Endodermal cell (in vitro differentiated cells): ENCODE measurements around the gene MAZ. TPM values are rescaled to one million over a fixed set of nuclear protein-coding genes. Genes with fewer than 3 reads are reported as not detected.
"Not testable (repeated sequence)": the region's sequence is repeated elsewhere in the genome, so short reads cannot be mapped to it uniquely, and the experiment has no call there.

Source experiments
- DNase-seq: peaks from one replicate; pipeline ENCODE4 v3.0.0-alpha.2; 2017
- H3K27ac ChIP-seq: 2 replicates; pipeline ENCODE4 v1.5.1; 2013; ENCODE audit warnings: mild to moderate bottlenecking, low read depth, low read length, moderate library complexity
- H3K27me3 ChIP-seq: 2 replicates; pipeline ENCODE4 v1.6.1; 2013; ENCODE audit warnings: mild to moderate bottlenecking, low read length, moderate library complexity; ENCODE audit not compliant: insufficient read depth, control insufficient read depth, poor library complexity, severe bottlenecking
- H3K36me3 ChIP-seq: 2 replicates; pipeline ENCODE4 v1.7.0; 2013; ENCODE audit warnings: mild to moderate bottlenecking, low read length, moderate library complexity; ENCODE audit not compliant: control insufficient read depth, insufficient read depth
- H3K4me1 ChIP-seq: one replicate; pipeline ENCODE4 v1.7.0; 2013; ENCODE audit warnings: low read length; ENCODE audit not compliant: control insufficient read depth, insufficient read depth
- H3K4me3 ChIP-seq: 2 replicates; pipeline ENCODE4 v1.5.1; 2013; ENCODE audit warnings: mild to moderate bottlenecking, low read length, moderate library complexity
- H3K9ac ChIP-seq: 2 replicates; pipeline ENCODE4 v1.6.1; 2013; ENCODE audit warnings: mild to moderate bottlenecking, low read length, moderate library complexity; ENCODE audit not compliant: poor library complexity, severe bottlenecking; ENCODE audit errors: extremely low read depth
- H3K9me3 ChIP-seq: 2 replicates; pipeline ENCODE4 v1.6.1; 2013; ENCODE audit warnings: mild to moderate bottlenecking, low read length, moderate library complexity; ENCODE audit not compliant: control insufficient read depth
- H3K27ac Mint-ChIP-seq: 2 replicates; pipeline ENCODE4 v1.8.0; 2020; ENCODE audit warnings: mixed read lengths
- H3K27me3 Mint-ChIP-seq: 2 replicates; pipeline ENCODE4 v1.8.0; 2021; ENCODE audit warnings: mild to moderate bottlenecking, mixed read lengths; ENCODE audit not compliant: insufficient read depth
- H3K36me3 Mint-ChIP-seq: 2 replicates; pipeline ENCODE4 v1.8.0; 2020; ENCODE audit warnings: low read depth, mixed read lengths
- H3K4me1 Mint-ChIP-seq: 2 replicates; pipeline ENCODE4 v1.8.0; 2020; ENCODE audit warnings: mixed read lengths
- H3K4me3 Mint-ChIP-seq: 2 replicates; pipeline ENCODE4 v1.8.0; 2020; ENCODE audit warnings: mild to moderate bottlenecking, moderate library complexity, mixed read lengths
- H3K9me3 Mint-ChIP-seq: 2 replicates; pipeline ENCODE4 v1.8.0; 2020; ENCODE audit warnings: mild to moderate bottlenecking, mixed read lengths
- CTCF ChIP-seq: fragments of 200-600 bp; sonication (generic); conservative IDR thresholded peaks from 2 replicates; pipeline ENCODE4 v1.5.0; 2021; ENCODE audit warnings: antibody characterized with exemption, mild to moderate bottlenecking
- WGBS, 2 experiments: methylation state at CpG; one replicate each; pipeline versions ENCODE4 v1.1.5 to v1.1.7; 2013; ENCODE audit warnings: missing lambda C conversion rate in 2 of 2, mixed read lengths in 1 of 2; ENCODE audit not compliant: insufficient coverage in 1 of 2, insufficient read length in 1 of 2; 5-methylcytosine and 5-hydroxymethylcytosine counted together
- total RNA-seq, 2 donors: library from RNA; stranded (reverse); fragmentation: NEBNext Ultra II Directional in 1 of 2; extraction: Animal tissue kit (Norgen Biotek cat#: 25700) in 1 of 2; gene quantifications; 2 replicates in 1 of 2; 3 replicates in 1 of 2; pipeline ENCODE4 v1.2.1, GENCODE V29; 2021

The MAZ gene
- total RNA-seq, 2 donors from 2014 or later: 320 to 325 TPM

GRCh38 chr16:29784157-29784556 lies 22.2 kb upstream of the MAZ start:
- H3K9me3 Mint-ChIP-seq: no peaks in the 10 kb centered on the region
- TF ChIP-seq CTCF: no peak
- H3K4me1 ChIP-seq: no peaks in the 10 kb centered on the region
- peaks cover 3% of the 10 kb centered on the region for H3K4me1 Mint-ChIP-seq
- no peak overlapping the region for H3K27ac Mint-ChIP-seq
- peaks cover 47% of the 10 kb centered on the region for H3K27me3 Mint-ChIP-seq
- H3K27me3 ChIP-seq: no peaks in the 10 kb centered on the region
- no peak overlapping the region for H3K4me3 Mint-ChIP-seq
- no peak overlapping the region for H3K9ac ChIP-seq
- no peaks in the 10 kb centered on the region for H3K36me3 ChIP-seq
- WGBS, 2 experiments: 90 to 100% methylated on average over 1 to 2 of the region's 2 CpGs
- H3K27ac ChIP-seq: no peak overlapping the region
- H3K36me3 Mint-ChIP-seq: no peaks in the 10 kb centered on the region
- no peak for DNase-seq
- H3K9me3 ChIP-seq: no peaks in the 10 kb centered on the region
- H3K4me3 ChIP-seq: no peak overlapping the region

- H3K27ac ChIP-seq: no peak overlapping the region
- H3K4me1 ChIP-seq: no peaks in the 10 kb centered on the region
- H3K27me3 ChIP-seq: no peaks in the 10 kb centered on the region
- Mint-ChIP-seq H3K27ac (no peak overlapping the region), H3K4me1 (peaks cover 6% of the 10 kb centered on the region), H3K9me3 (no peaks in the 10 kb centered on the region), H3K27me3 (peaks cover 38% of the 10 kb centered on the region), H3K36me3 (no peaks in the 10 kb centered on the region), H3K4me3 (peak overlapping the region; percentile 45)
- H3K9ac ChIP-seq: no peak overlapping the region
- peak; percentile 96 for TF ChIP-seq CTCF
- DNase-seq: peak; percentile 96
- 11 to 13% methylated on average over 23 to 38 of the region's 38 CpGs for WGBS, 2 experiments
- H3K4me3 ChIP-seq: no peak overlapping the region
- no peaks in the 10 kb centered on the region for H3K36me3 ChIP-seq
- H3K9me3 ChIP-seq: no peaks in the 10 kb centered on the region
These were observed 21.3 kb upstream of the MAZ start for GRCh38 chr16:29784901-29785500.

GRCh38 chr16:29787155-29787554 lies 19.2 kb upstream of the MAZ start:
- H3K4me3 Mint-ChIP-seq, H3K9me3 ChIP-seq, H3K4me3 ChIP-seq, H3K27me3 ChIP-seq, H3K36me3 ChIP-seq, H3K36me3 Mint-ChIP-seq, H3K27ac ChIP-seq, H3K27ac Mint-ChIP-seq, H3K4me1 ChIP-seq, H3K9ac ChIP-seq, H3K9me3 Mint-ChIP-seq, DNase-seq: not testable (repeated sequence)
- Mint-ChIP-seq H3K4me1 (peaks cover 13% of the 10 kb centered on the region), H3K27me3 (peaks cover 21% of the 10 kb centered on the region)
- WGBS, 2 experiments: 88 to 90% methylated on average over 4 of the region's 4 CpGs

- Mint-ChIP-seq H3K4me3 (peak overlapping the region; percentile 99), H3K27ac (peak overlapping the region; percentile 93), H3K27me3 (peaks cover 12% of the 10 kb centered on the region), H3K4me1 (peaks cover 21% of the 10 kb centered on the region), H3K9me3 (no peaks in the 10 kb centered on the region), H3K36me3 (peaks cover 13% of the 10 kb centered on the region)
- H3K4me3 ChIP-seq: peak overlapping the region; percentile 90
- peak overlapping the region; percentile 78 for H3K27ac ChIP-seq
- peaks cover 15% of the 10 kb centered on the region for H3K36me3 ChIP-seq
- WGBS, 2 experiments: 82% methylated on average over 20 of the region's 20 CpGs
- H3K27me3 ChIP-seq: no peaks in the 10 kb centered on the region
- no peaks in the 10 kb centered on the region for H3K4me1 ChIP-seq
- no peak for DNase-seq
- TF ChIP-seq CTCF: no peak
- no peaks in the 10 kb centered on the region for H3K9me3 ChIP-seq
- peak overlapping the region; percentile 74 for H3K9ac ChIP-seq
These were observed 16.6 kb upstream of the MAZ start for GRCh38 chr16:29789775-29790182.
